GM21515 (cell line): ENCODE results near the gene PPA2.

Experiments used
- ATAC-seq: cut with Tn5 transposase; IDR thresholded peaks from one replicate; pipeline ENCODE4 v1.9.1; 2021; ENCODE audit not compliant: unreplicated experiment

The PPA2 gene

GRCh38 chr4:105327222-105327621 is 146.6 kb downstream of the PPA2 start:
- ATAC-seq: no peak
